Measurements from ENCODE around the gene IL2RA. TPM values are rescaled to one million over a fixed set of nuclear protein-coding genes. Genes with fewer than 3 reads are reported as not detected.

IL2RA gene
- total and polyA plus RNA-seq, 2 donors (not counting 1 experiment from before 2014, with no cell fraction given), result 7.2 to 56.7 TPM

DNA sequence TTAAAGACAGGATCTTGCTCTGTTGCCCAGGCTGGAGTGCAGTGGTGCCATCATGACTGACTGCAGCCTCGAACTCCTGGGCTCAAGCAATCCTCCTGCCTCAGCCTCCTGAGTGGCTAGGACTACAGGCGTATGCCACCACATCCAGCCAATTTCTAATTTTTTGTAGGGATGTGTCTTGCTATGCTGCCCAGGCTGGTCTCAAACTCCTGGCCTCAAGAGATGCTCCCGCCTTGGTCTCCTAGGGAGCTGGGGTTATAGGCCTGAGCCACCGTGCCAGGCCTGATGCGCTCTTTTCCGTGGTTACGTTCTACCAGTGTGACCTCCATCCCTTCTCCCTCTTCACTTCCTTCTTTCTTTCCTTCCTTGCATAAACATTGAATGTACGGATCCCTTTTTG lies 50.6 kb downstream of the IL2RA start:
- Mint-ChIP-seq H3K9me3 (ENCODE audit: insufficient read depth) (no peaks in the 10 kb centered on the region), H3K27ac (no peak overlapping the region), H3K4me3 (no peak overlapping the region), H3K27me3 (no peaks in the 10 kb centered on the region), H3K4me1 (peaks cover 10% of the 10 kb centered on the region)
- Histone ChIP-seq H3K36me3 (replicated peaks in 1 of 2; ENCODE audit: control extremely low read depth in 1 of 2, control insufficient read depth in 1 of 2, extremely low read depth in 1 of 2, insufficient read depth in 2 of 2, low read length in 1 of 2) (no peaks in the 10 kb centered on the region), H3K79me2 (ENCODE audit: control insufficient read depth, insufficient read depth, low read length) (no peaks in the 10 kb centered on the region), H3K27me3 (replicated peaks in 1 of 4; ENCODE audit: control extremely low read depth in 1 of 4, control insufficient read depth in 3 of 4, insufficient read depth in 4 of 4, low read length in 3 of 4) (no peaks in the 10 kb centered on the region), H3K4me1 (ENCODE audit: control insufficient read depth in 2 of 2, insufficient read depth in 2 of 2, low read length in 2 of 2) (peaks cover 4 to 9% of the 10 kb centered on the region in 2 donors), H2AFZ (ENCODE audit: insufficient read depth, low read depth, low read length, poor library complexity, severe bottlenecking) (no peak overlapping the region), H3K4me3 (ENCODE audit: control extremely low read depth in 1 of 5, extremely low read depth in 1 of 5, insufficient read depth in 1 of 5, low read depth in 2 of 5, low read length in 4 of 5) (no peak overlapping the region), H3K4me2 (replicated peaks; ENCODE audit: low read depth, low read length, poor library complexity, severe bottlenecking) (no peak overlapping the region), H3K9ac (ENCODE audit: low read length) (no peak overlapping the region), H3K27ac (ENCODE audit: low read length in 2 of 2) (no peak overlapping the region), H3K9me3 (ENCODE audit: control extremely low read depth in 1 of 3, control insufficient read depth in 2 of 3, insufficient read depth in 1 of 3, low read length in 2 of 3) (peaks cover 0 to 11% (median 4%) of the 10 kb centered on the region in 3 donors), H4K20me1 (ENCODE audit: control insufficient read depth, insufficient read depth, low read length, poor library complexity, severe bottlenecking) (no peaks in the 10 kb centered on the region)
- intact Hi-C loops (cut with micrococcal nuclease), result loop anchor here (5.0 kb wide), 1 partner anchor 56 kb away; no protein-coding TSS in a partner anchor
- TF ChIP-seq CTCF (IDR thresholded peaks at IDR 0.05) (no peak), EZH2 (IDR thresholded peaks at IDR 0.05; ENCODE audit: borderline replicate concordance, insufficient read depth, low read depth, low read length, poor library complexity, severe bottlenecking) (no peak)
- POLR2A ChIA-PET, result no interaction called here
- ATAC-seq (ENCODE audit: low read depth) (no peak), DNase-seq (no peak)
- CTCF ChIA-PET, result interaction anchor here (0.8 to 8.5 kb wide), 5 partner anchors 32 to 75 kb away, joined by 3 to 104 read pairs (median 25); no protein-coding TSS in a partner anchor
- 93% methylated on average over 7 of the region's 8 CpGs for WGBS (ENCODE audit: insufficient coverage)

DNA sequence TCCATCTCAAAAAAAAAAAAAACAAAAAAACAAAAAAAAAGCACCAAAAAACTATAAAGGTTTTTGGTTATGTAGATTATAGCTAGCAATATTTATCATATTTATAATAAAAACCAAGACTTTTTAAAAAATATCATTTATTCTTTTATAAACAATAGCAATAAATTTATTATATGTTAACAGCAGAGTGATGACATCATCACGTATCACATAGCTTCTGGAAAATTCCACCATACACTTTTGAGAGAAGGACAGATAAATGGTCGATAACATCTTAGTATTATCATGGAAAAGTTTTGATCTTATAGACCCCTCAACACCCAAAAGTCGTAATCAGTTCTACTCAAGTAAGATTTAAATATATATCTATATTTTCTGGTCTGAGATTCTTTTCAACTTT lies 51.6 kb downstream of the IL2RA start:
- ATAC-seq (ENCODE audit: low read depth), result no peak
- no peaks in the 10 kb centered on the region for H3K36me3 ChIP-seq (replicated peaks in 1 of 2; ENCODE audit: control extremely low read depth in 1 of 2, control insufficient read depth in 1 of 2, extremely low read depth in 1 of 2, insufficient read depth in 2 of 2, low read length in 1 of 2)
- H3K4me1 Mint-ChIP-seq, result peaks cover 10% of the 10 kb centered on the region
- no peak overlapping the region for H3K4me3 ChIP-seq (ENCODE audit: control extremely low read depth in 1 of 5, extremely low read depth in 1 of 5, insufficient read depth in 1 of 5, low read depth in 2 of 5, low read length in 4 of 5)
- H3K27ac ChIP-seq (ENCODE audit: low read length in 2 of 2), result no peak overlapping the region
- no peaks in the 10 kb centered on the region for H3K27me3 ChIP-seq (replicated peaks in 1 of 4; ENCODE audit: control extremely low read depth in 1 of 4, control insufficient read depth in 3 of 4, insufficient read depth in 4 of 4, low read length in 3 of 4)
- no peak overlapping the region for H2AFZ ChIP-seq (ENCODE audit: insufficient read depth, low read depth, low read length, poor library complexity, severe bottlenecking)
- H3K4me1 ChIP-seq (ENCODE audit: control insufficient read depth in 2 of 2, insufficient read depth in 2 of 2, low read length in 2 of 2), result peaks cover 4 to 9% of the 10 kb centered on the region in 2 donors
- no peaks in the 10 kb centered on the region for H3K9me3 Mint-ChIP-seq (ENCODE audit: insufficient read depth)
- no peak for TF ChIP-seq EZH2 (IDR thresholded peaks at IDR 0.05; ENCODE audit: borderline replicate concordance, insufficient read depth, low read depth, low read length, poor library complexity, severe bottlenecking)
- no peak for TF ChIP-seq CTCF (IDR thresholded peaks at IDR 0.05)
- H3K4me2 ChIP-seq (replicated peaks; ENCODE audit: low read depth, low read length, poor library complexity, severe bottlenecking), result no peak overlapping the region
- H3K27me3 Mint-ChIP-seq, result no peaks in the 10 kb centered on the region
- ChIA-PET CTCF (interaction anchor here (0.6 to 8.5 kb wide), 4 partner anchors 33 to 83 kb away, joined by 3 to 104 read pairs (median 7); no protein-coding TSS in a partner anchor), POLR2A (interaction anchor here (0.6 kb wide), 1 partner anchor 77 kb away, joined by 3 read pairs; no protein-coding TSS in a partner anchor)
- no peaks in the 10 kb centered on the region for H3K79me2 ChIP-seq (ENCODE audit: control insufficient read depth, insufficient read depth, low read length)
- intact Hi-C loops (cut with micrococcal nuclease), result loop anchor here (5.0 kb wide), 1 partner anchor 57 kb away; no protein-coding TSS in a partner anchor
- DNase-seq, result no peak
- no peak overlapping the region for H3K27ac Mint-ChIP-seq
- WGBS (ENCODE audit: insufficient coverage), result no CpG with 5 or more reads among the region's 3 CpGs
- no peaks in the 10 kb centered on the region for H4K20me1 ChIP-seq (ENCODE audit: control insufficient read depth, insufficient read depth, low read length, poor library complexity, severe bottlenecking)
- H3K9me3 ChIP-seq (ENCODE audit: control extremely low read depth in 1 of 3, control insufficient read depth in 2 of 3, insufficient read depth in 1 of 3, low read length in 2 of 3), result peaks cover 0 to 11% (median 4%) of the 10 kb centered on the region in 3 donors
- no peak overlapping the region for H3K4me3 Mint-ChIP-seq
- no peak overlapping the region for H3K9ac ChIP-seq (ENCODE audit: low read length)
